GM18498 (cell line): Measurements from ENCODE around the gene ALLC.
"Not testable (repeated sequence)": the region's sequence is repeated elsewhere in the genome, so short reads cannot be mapped to it uniquely, and the experiment has no call there.

ENCODE experiments used
- ATAC-seq: cut with Tn5 transposase; IDR thresholded peaks from one replicate; pipeline ENCODE4 v1.9.1; 2021; ENCODE audit warnings: mild to moderate bottlenecking, moderate library complexity; ENCODE audit not compliant: unreplicated experiment

Gene ALLC

GRCh38 chr2:3626118-3626811 lies 31.7 kb upstream of the ALLC start:
- no peak for ATAC-seq

- no peak for ATAC-seq
Observed at GRCh38 chr2:3626812-3627499, 31.0 kb upstream of the ALLC start.

- no peak for ATAC-seq
Observed at GRCh38 chr2:3627500-3628100, 30.4 kb upstream of the ALLC start.

GRCh38 chr2:3628241-3628679 lies 29.7 kb upstream of the ALLC start:
- no peak for ATAC-seq

- ATAC-seq = no peak
Observed at GRCh38 chr2:3628800-3629199, 29.2 kb upstream of the ALLC start.

GRCh38 chr2:3630631-3631030 lies 27.4 kb upstream of the ALLC start:
- no peak for ATAC-seq

- no peak for ATAC-seq
Observed at GRCh38 chr2:3631161-3631850, 26.7 kb upstream of the ALLC start.

- no peak for ATAC-seq
Observed at GRCh38 chr2:3631851-3632659, 25.9 kb upstream of the ALLC start.

- no peak for ATAC-seq
Observed at GRCh38 chr2:3633089-3633981, 24.7 kb upstream of the ALLC start.

- ATAC-seq = no peak
Observed at GRCh38 chr2:3633982-3634595, 23.9 kb upstream of the ALLC start.

- no peak for ATAC-seq
Observed at GRCh38 chr2:3634596-3635121, 23.3 kb upstream of the ALLC start.

- ATAC-seq = no peak
Observed at GRCh38 chr2:3635171-3635974, 22.6 kb upstream of the ALLC start.

- ATAC-seq = not testable (repeated sequence)
Observed at GRCh38 chr2:3635975-3636327, 22.0 kb upstream of the ALLC start.

GRCh38 chr2:3636586-3637310 lies 21.3 kb upstream of the ALLC start:
- ATAC-seq = no peak

- ATAC-seq = no peak
Observed at GRCh38 chr2:3637311-3637675, 20.7 kb upstream of the ALLC start.

- no peak for ATAC-seq
Observed at GRCh38 chr2:3637692-3638455, 20.1 kb upstream of the ALLC start.

GRCh38 chr2:3638456-3638810 lies 19.6 kb upstream of the ALLC start:
- ATAC-seq = no peak
